Measurements from ENCODE around the gene MED27.

Gene MED27

GRCh38 chr9:132035679-132036078 is 44.0 kb downstream of the MED27 start:
- no peak for TF ChIP-seq CTCF (IDR thresholded peaks at IDR 0.05)
- Histone ChIP-seq H3K27me3 (no peaks in the 10 kb centered on the region), H3K9me3 (no peaks in the 10 kb centered on the region), H3K4me1 (peaks cover 0 to 8% (median 4%) of the 10 kb centered on the region in 4 donors), H3K36me3 (no peaks in the 10 kb centered on the region), H3K27ac (no peak overlapping the region), H3K4me3 (no peak overlapping the region)
- no peak for DNase-seq
- intact Hi-C loops (cut with DNase I; ENCODE audit: low total_unique reads) = no loop called here

GRCh38 chr9:132032238-132032950 is 47.3 kb downstream of the MED27 start:
- DNase-seq = no peak
- no peaks in the 10 kb centered on the region for H3K36me3 ChIP-seq
- intact Hi-C loops (cut with DNase I; ENCODE audit: low total_unique reads) = no loop called here

GRCh38 chr9:132031467-132032237 is 48.0 kb downstream of the MED27 start:
- H3K36me3 ChIP-seq = no peaks in the 10 kb centered on the region
- no peak overlapping the region for H3K4me3 ChIP-seq
- H3K4me1 ChIP-seq = peaks cover 0 to 13% (median 6%) of the 10 kb centered on the region in 4 donors
- H3K9me3 ChIP-seq = no peaks in the 10 kb centered on the region
- no peak for TF ChIP-seq CTCF (IDR thresholded peaks at IDR 0.05)
- H3K27me3 ChIP-seq = no peaks in the 10 kb centered on the region
- DNase-seq = no peak
- intact Hi-C loops (cut with DNase I; ENCODE audit: low total_unique reads) = no loop called here
- no peak overlapping the region for H3K27ac ChIP-seq

More at GRCh38 chr9:132032238-132032950, 47.3 kb downstream of the MED27 start:
- no peaks in the 10 kb centered on the region for H3K9me3 ChIP-seq
- H3K27ac ChIP-seq = no peak overlapping the region
- TF ChIP-seq CTCF (IDR thresholded peaks at IDR 0.05) = no peak
- no peaks in the 10 kb centered on the region for H3K27me3 ChIP-seq
- no peak overlapping the region for H3K4me3 ChIP-seq
- H3K4me1 ChIP-seq = peaks cover 0 to 8% (median 4%) of the 10 kb centered on the region in 4 donors

- Histone ChIP-seq H3K36me3 (no peaks in the 10 kb centered on the region), H3K4me3 (no peak overlapping the region), H3K27me3 (no peaks in the 10 kb centered on the region), H3K27ac (no peak overlapping the region), H3K4me1 (peaks cover 0 to 13% (median 6%) of the 10 kb centered on the region in 4 donors), H3K9me3 (no peaks in the 10 kb centered on the region)
- intact Hi-C loops (cut with DNase I; ENCODE audit: low total_unique reads) = no loop called here
- DNase-seq = no peak
- TF ChIP-seq CTCF (IDR thresholded peaks at IDR 0.05) = no peak
Observed at GRCh38 chr9:132030626-132031325, 48.9 kb downstream of the MED27 start.

GRCh38 chr9:132027752-132028663 is 51.7 kb downstream of the MED27 start:
- DNase-seq = no peak
- Histone ChIP-seq H3K27me3 (no peaks in the 10 kb centered on the region), H3K36me3 (no peaks in the 10 kb centered on the region), H3K4me3 (no peak overlapping the region), H3K4me1 (peaks cover 0 to 13% (median 4%) of the 10 kb centered on the region in 4 donors), H3K9me3 (no peaks in the 10 kb centered on the region), H3K27ac (no peak overlapping the region)
- TF ChIP-seq CTCF (IDR thresholded peaks at IDR 0.05) = no peak
- intact Hi-C loops (cut with DNase I; ENCODE audit: low total_unique reads) = no loop called here

Data from tibial artery (tissue), 4 donors.